HAP-1 (cell line): ENCODE results near the gene ZMYM1.
"Not testable (repeated sequence)": the region's sequence is repeated elsewhere in the genome, so short reads cannot be mapped to it uniquely, and the experiment has no call there.

ENCODE experiments used
- DNase-seq, 2 experiments: peaks; one replicate each; pipeline ENCODE4 v3.0.0-alpha.2; 2016 to 2020; ENCODE audit warnings: low spot score in 2 of 2
- H3K27me3 ChIP-seq: fragments of 250-450 bp; sonication (Bioruptor Pico); 2 replicates; pipeline ENCODE4 v1.5.1; 2020; ENCODE audit warnings: low read depth, mild to moderate bottlenecking, moderate library complexity
- H3K36me3 ChIP-seq: fragments of 250-450 bp; sonication (Bioruptor Pico); replicated peaks from 2 replicates; pipeline ENCODE4 v1.5.1; 2020; ENCODE audit warnings: mild to moderate bottlenecking
- H3K4me1 ChIP-seq: fragments of 250-450 bp; sonication (Bioruptor Pico); 2 replicates; pipeline ENCODE4 v1.5.1; 2020; ENCODE audit warnings: mild to moderate bottlenecking
- H3K4me3 ChIP-seq: fragments of 250-450 bp; sonication (Bioruptor Pico); 2 replicates; pipeline ENCODE4 v1.5.1; 2020; ENCODE audit warnings: mild to moderate bottlenecking, moderate library complexity
- H3K9me3 ChIP-seq: fragments of 250-450 bp; sonication (Bioruptor Pico); 2 replicates; pipeline ENCODE4 v1.5.1; 2020; ENCODE audit warnings: mild to moderate bottlenecking, moderate library complexity
- in situ Hi-C: fragments of 300-500 bp; cut with MboI; formaldehyde crosslinking; loops from 3 replicates; pipeline ENCODE4 v1.14.3; 2020; ENCODE audit warnings: low sequenced_read_pairs, inconsistent platforms, mixed read lengths

ZMYM1 gene

GRCh38 chr1:35049116-35049515 is 30.1 kb upstream of the ZMYM1 start:
- H3K4me1 ChIP-seq, result peaks cover 5% of the 10 kb centered on the region
- no peaks in the 10 kb centered on the region for H3K27me3 ChIP-seq
- no peaks in the 10 kb centered on the region for H3K9me3 ChIP-seq
- H3K4me3 ChIP-seq, result no peak overlapping the region
- no peaks in the 10 kb centered on the region for H3K36me3 ChIP-seq
- in situ Hi-C loops, result no loop called here
- peak in 1 of 2 experiments; percentile 47 for DNase-seq

GRCh38 chr1:35053433-35053832 is 25.8 kb upstream of the ZMYM1 start:
- Histone ChIP-seq H3K4me3 (no peak overlapping the region), H3K36me3 (no peaks in the 10 kb centered on the region), H3K27me3 (no peaks in the 10 kb centered on the region), H3K4me1 (peaks cover 5% of the 10 kb centered on the region), H3K9me3 (no peaks in the 10 kb centered on the region)
- in situ Hi-C loops, result no loop called here
- DNase-seq, result no peak

- in situ Hi-C loops, H3K9me3 ChIP-seq, H3K4me1 ChIP-seq, H3K4me3 ChIP-seq, DNase-seq, H3K27me3 ChIP-seq, H3K36me3 ChIP-seq: not testable (repeated sequence)
These were observed 24.9 kb upstream of the ZMYM1 start for GRCh38 chr1:35054282-35054681.

GRCh38 chr1:35058321-35058720 is 20.9 kb upstream of the ZMYM1 start:
- H3K4me1 ChIP-seq, in situ Hi-C loops, H3K27me3 ChIP-seq, H3K4me3 ChIP-seq, H3K36me3 ChIP-seq, DNase-seq, H3K9me3 ChIP-seq: not testable (repeated sequence)

- Histone ChIP-seq H3K27me3 (no peaks in the 10 kb centered on the region), H3K9me3 (no peaks in the 10 kb centered on the region), H3K4me1 (no peaks in the 10 kb centered on the region), H3K36me3 (no peaks in the 10 kb centered on the region), H3K4me3 (no peak overlapping the region)
- DNase-seq, result no peak
- in situ Hi-C loops, result no loop called here
These were observed 20.2 kb upstream of the ZMYM1 start for GRCh38 chr1:35058988-35059387.

- no peaks in the 10 kb centered on the region for H3K9me3 ChIP-seq
- no peaks in the 10 kb centered on the region for H3K27me3 ChIP-seq
- DNase-seq, result no peak
- in situ Hi-C loops, result no loop called here
- H3K4me1 ChIP-seq, result no peaks in the 10 kb centered on the region
- H3K4me3 ChIP-seq, result no peak overlapping the region
- H3K36me3 ChIP-seq, result no peaks in the 10 kb centered on the region
These were observed 16.5 kb upstream of the ZMYM1 start for GRCh38 chr1:35062518-35063196.

GRCh38 chr1:35064265-35064664 is 14.9 kb upstream of the ZMYM1 start:
- no peak overlapping the region for H3K4me3 ChIP-seq

GRCh38 chr1:35069746-35070145 is 9.4 kb upstream of the ZMYM1 start:
- H3K4me1 ChIP-seq, result no peaks in the 10 kb centered on the region
- H3K9me3 ChIP-seq, result no peaks in the 10 kb centered on the region
- no peaks in the 10 kb centered on the region for H3K36me3 ChIP-seq
- no peaks in the 10 kb centered on the region; the same call in 1 of the 2 replicates for H3K27me3 ChIP-seq
- no peak for DNase-seq
- in situ Hi-C loops, result no loop called here
- no peak overlapping the region for H3K4me3 ChIP-seq

More at GRCh38 chr1:35064265-35064664, 14.9 kb upstream of the ZMYM1 start:
- no peak for DNase-seq
- H3K4me1 ChIP-seq, result no peaks in the 10 kb centered on the region
- in situ Hi-C loops, result no loop called here
- H3K36me3 ChIP-seq, result no peaks in the 10 kb centered on the region
- no peaks in the 10 kb centered on the region for H3K9me3 ChIP-seq
- no peaks in the 10 kb centered on the region for H3K27me3 ChIP-seq

GRCh38 chr1:35073265-35073811 is 5.8 kb upstream of the ZMYM1 start:
- Histone ChIP-seq H3K4me1 (no peaks in the 10 kb centered on the region), H3K27me3 (no peaks in the 10 kb centered on the region; the same call in 1 of the 2 replicates), H3K4me3 (no peak overlapping the region), H3K9me3 (no peaks in the 10 kb centered on the region), H3K36me3 (no peaks in the 10 kb centered on the region)
- in situ Hi-C loops, result no loop called here
- no peak for DNase-seq

GRCh38 chr1:35076426-35076825 is 2.8 kb upstream of the ZMYM1 start:
- in situ Hi-C loops, H3K4me3 ChIP-seq, H3K4me1 ChIP-seq, DNase-seq, H3K27me3 ChIP-seq, H3K9me3 ChIP-seq, H3K36me3 ChIP-seq: not testable (repeated sequence)

- peak overlapping the region; percentile 75 for H3K4me3 ChIP-seq
- peak in 1 of 2 experiments; percentile 19 for DNase-seq
- H3K4me1 ChIP-seq, result peaks cover 12% of the 10 kb centered on the region
- H3K36me3 ChIP-seq, result peaks cover 3% of the 10 kb centered on the region
- no peaks in the 10 kb centered on the region for H3K9me3 ChIP-seq
- in situ Hi-C loops, result no loop called here
- H3K27me3 ChIP-seq, result no peaks in the 10 kb centered on the region
These were observed 1.1 kb downstream of the ZMYM1 start for GRCh38 chr1:35080171-35080854.

GRCh38 chr1:35085421-35085820 is 6.2 kb downstream of the ZMYM1 start:
- H3K9me3 ChIP-seq, result no peaks in the 10 kb centered on the region
- H3K4me1 ChIP-seq, result peaks cover 7% of the 10 kb centered on the region; the same call in 1 of the 2 replicates
- no peak overlapping the region for H3K4me3 ChIP-seq
- peaks cover 3% of the 10 kb centered on the region for H3K36me3 ChIP-seq
- no peak for DNase-seq
- H3K27me3 ChIP-seq, result no peaks in the 10 kb centered on the region
- in situ Hi-C loops, result no loop called here

- in situ Hi-C loops, result no loop called here
- no peaks in the 10 kb centered on the region for H3K9me3 ChIP-seq
- H3K27me3 ChIP-seq, result no peaks in the 10 kb centered on the region
- H3K4me3 ChIP-seq, result no peak overlapping the region
- no peaks in the 10 kb centered on the region for H3K4me1 ChIP-seq
- no peak for DNase-seq
- peaks cover 72% of the 10 kb centered on the region for H3K36me3 ChIP-seq
These were observed 18.0 kb downstream of the ZMYM1 start for GRCh38 chr1:35097224-35097623.

- in situ Hi-C loops, result no loop called here
- Histone ChIP-seq H3K27me3 (no peaks in the 10 kb centered on the region), H3K4me3 (no peak overlapping the region), H3K36me3 (peaks cover 17% of the 10 kb centered on the region), H3K9me3 (no peaks in the 10 kb centered on the region), H3K4me1 (no peaks in the 10 kb centered on the region)
- no peak for DNase-seq
These were observed 31.9 kb downstream of the ZMYM1 start for GRCh38 chr1:35111106-35111505.
